Karpas-422 (cell line): ENCODE results near the gene TUBA8. TPM values are rescaled to one million over a fixed set of nuclear protein-coding genes. Genes with fewer than 3 reads are reported as not detected.
"Not testable (repeated sequence)": the region's sequence is repeated elsewhere in the genome, so short reads cannot be mapped to it uniquely, and the experiment has no call there.

Source experiments
- DNase-seq: peaks from one replicate; pipeline ENCODE4 v3.0.0-alpha.2; 2015
- H2AFZ ChIP-seq: fragments of 200-600 bp; sonication (generic); 2 replicates; pipeline ENCODE4 v1.6.1; 2014; ENCODE audit warnings: antibody characterized with exemption, low read length, mixed read lengths
- H3K27ac ChIP-seq: fragments of 200-600 bp; sonication (generic); 2 replicates; pipeline ENCODE4 v1.5.1; 2014; ENCODE audit warnings: mild to moderate bottlenecking, low read length, moderate library complexity
- H3K27me3 ChIP-seq: fragments of 200-600 bp; sonication (generic); 2 replicates; pipeline ENCODE4 v1.6.1; 2014; ENCODE audit warnings: low read length, mixed read lengths
- H3K36me3 ChIP-seq: fragments of 200-600 bp; sonication (generic); 2 replicates; pipeline ENCODE4 v1.6.1; 2014; ENCODE audit warnings: low read length, mixed read lengths; ENCODE audit not compliant: insufficient read depth
- H3K4me1 ChIP-seq: fragments of 200-600 bp; sonication (generic); 2 replicates; pipeline ENCODE4 v1.6.1; 2014; ENCODE audit warnings: mild to moderate bottlenecking, low read length, mixed read lengths
- H3K4me2 ChIP-seq: fragments of 200-600 bp; sonication (generic); 2 replicates; pipeline ENCODE4 v1.6.1; 2014; ENCODE audit warnings: low read length, low read depth, mild to moderate bottlenecking; ENCODE audit not compliant: poor library complexity, severe bottlenecking
- H3K4me3 ChIP-seq: fragments of 200-600 bp; sonication (generic); 2 replicates; pipeline ENCODE4 v1.5.1; 2014; ENCODE audit warnings: mild to moderate bottlenecking, antibody characterized with exemption, low read length, mixed read lengths
- H3K79me2 ChIP-seq: fragments of 200-600 bp; sonication (generic); 2 replicates; pipeline ENCODE4 v1.6.1; 2014; ENCODE audit warnings: mild to moderate bottlenecking, low read length, mixed read lengths
- H3K9ac ChIP-seq: fragments of 200-600 bp; sonication (generic); 2 replicates; pipeline ENCODE4 v1.6.0; 2014; ENCODE audit warnings: low read length
- H3K9me2 ChIP-seq: fragments of 200-600 bp; sonication (generic), shearing (Covaris generic); replicated peaks from 2 replicates; pipeline ENCODE4 v1.6.0; 2014; ENCODE audit warnings: mild to moderate bottlenecking, low read length, moderate library complexity; ENCODE audit not compliant: insufficient read depth
- H3K9me3 ChIP-seq: fragments of 300-700, 200-600 bp; sonication (generic); 2 replicates; pipeline ENCODE4 v1.6.1; 2014; ENCODE audit warnings: low read length, mixed read lengths
- H4K20me1 ChIP-seq: fragments of 200-600 bp; sonication (generic); 2 replicates; pipeline ENCODE4 v1.6.1; 2014; ENCODE audit warnings: mild to moderate bottlenecking, antibody characterized with exemption, low read length, low read depth; ENCODE audit not compliant: insufficient read depth
- total RNA-seq: library from RNA; depleted of rRNA; stranded (reverse); fragments of >200 nt; shearing (Covaris generic); gene quantifications from 2 replicates; pipeline ENCODE4 v1.2.3, GENCODE V29; 2014; ENCODE audit warnings: low replicate concordance

The TUBA8 gene
- total RNA-seq, 1 experiment from 2014 or later: 1.5 TPM

DNA sequence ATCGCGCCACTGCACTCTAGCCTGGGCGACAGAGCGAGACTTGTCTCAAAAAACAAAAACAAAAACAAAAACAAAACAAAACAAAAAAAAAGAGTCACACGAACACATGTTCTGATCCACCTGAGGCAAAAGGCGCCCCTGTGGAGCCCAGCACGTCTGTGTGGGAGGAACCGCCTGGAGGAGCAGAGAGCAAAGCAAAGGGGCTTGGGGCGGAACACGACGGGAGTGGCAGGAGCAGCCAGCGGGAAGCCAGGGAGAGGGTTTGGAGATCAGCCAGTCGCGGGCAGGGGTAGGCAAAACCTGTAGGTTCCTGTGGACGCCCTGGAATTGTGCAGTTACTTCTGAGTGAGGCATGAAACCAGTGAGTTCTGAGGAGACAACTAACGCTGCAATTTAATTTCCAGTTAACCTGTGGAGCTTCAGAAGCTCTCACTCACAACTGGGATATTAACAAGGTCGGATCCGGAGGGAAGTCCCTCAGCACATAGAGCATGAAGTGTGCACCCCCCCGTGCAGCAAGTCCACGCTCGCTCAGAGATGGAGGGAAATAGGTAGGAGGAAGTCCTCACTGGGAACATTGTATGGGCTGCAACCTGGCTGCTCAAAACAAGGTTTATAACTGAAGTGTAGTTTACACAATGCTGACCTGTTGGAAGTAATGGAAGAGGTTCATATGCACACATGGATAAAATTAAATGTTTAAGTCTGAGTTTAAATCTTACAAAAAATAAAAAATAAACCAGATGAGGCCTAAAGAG is 26.1 kb downstream of the TUBA8 start:
- H3K4me2 ChIP-seq: no peak overlapping the region
- no peaks in the 10 kb centered on the region for H3K9me2 ChIP-seq
- H3K79me2 ChIP-seq: no peaks in the 10 kb centered on the region
- no peaks in the 10 kb centered on the region; the same call in 1 of the 2 replicates for H3K9me3 ChIP-seq
- no peaks in the 10 kb centered on the region for H3K36me3 ChIP-seq
- DNase-seq: no peak
- no peaks in the 10 kb centered on the region for H4K20me1 ChIP-seq
- H3K27me3 ChIP-seq: no peaks in the 10 kb centered on the region
- no peak overlapping the region for H3K4me3 ChIP-seq
- no peak overlapping the region for H2AFZ ChIP-seq
- H3K4me1 ChIP-seq: peaks cover 15% of the 10 kb centered on the region
- H3K9ac ChIP-seq: no peak overlapping the region
- no peak overlapping the region for H3K27ac ChIP-seq

GRCh38 chr22:18141004-18141403 is 30.4 kb downstream of the TUBA8 start:
- not testable (repeated sequence) for H3K9me2 ChIP-seq, H3K4me1 ChIP-seq, H3K4me3 ChIP-seq, H3K36me3 ChIP-seq, H4K20me1 ChIP-seq, DNase-seq, H3K27ac ChIP-seq, H3K4me2 ChIP-seq, H2AFZ ChIP-seq, H3K9ac ChIP-seq, H3K27me3 ChIP-seq, H3K79me2 ChIP-seq, H3K9me3 ChIP-seq

DNA sequence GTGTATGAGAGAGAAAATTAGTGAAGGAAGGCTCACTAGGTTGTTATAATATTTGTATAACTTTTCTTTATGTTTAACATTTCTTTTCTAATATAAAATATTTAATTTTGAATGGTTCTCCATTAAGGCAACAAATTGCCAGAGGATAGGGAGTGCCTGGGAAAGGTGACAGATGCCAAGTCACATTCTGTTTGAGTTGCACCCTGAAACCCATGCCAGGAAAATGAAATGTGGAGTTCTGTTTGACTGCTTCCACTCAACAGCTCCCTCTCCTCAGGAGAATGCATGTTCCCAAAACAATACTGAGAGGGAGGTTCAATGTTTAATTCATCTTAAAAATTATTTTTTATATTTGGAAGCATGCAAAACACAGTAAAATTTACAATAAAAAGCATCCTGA is 33.5 kb downstream of the TUBA8 start:
- Histone ChIP-seq H3K4me2 (no peak overlapping the region), H2AFZ (no peak overlapping the region), H3K9me2 (no peaks in the 10 kb centered on the region), H3K27ac (no peak overlapping the region), H3K79me2 (no peaks in the 10 kb centered on the region), H3K9ac (no peak overlapping the region), H3K4me1 (no peaks in the 10 kb centered on the region), H3K27me3 (no peaks in the 10 kb centered on the region), H3K36me3 (no peaks in the 10 kb centered on the region), H3K9me3 (no peaks in the 10 kb centered on the region; the same call in 1 of the 2 replicates), H3K4me3 (no peak overlapping the region), H4K20me1 (no peaks in the 10 kb centered on the region)
- DNase-seq: no peak

GRCh38 chr22:18145676-18146388 is 35.2 kb downstream of the TUBA8 start:
- Histone ChIP-seq H3K4me2 (no peak overlapping the region), H2AFZ (no peak overlapping the region), H3K36me3 (no peaks in the 10 kb centered on the region)

DNA sequence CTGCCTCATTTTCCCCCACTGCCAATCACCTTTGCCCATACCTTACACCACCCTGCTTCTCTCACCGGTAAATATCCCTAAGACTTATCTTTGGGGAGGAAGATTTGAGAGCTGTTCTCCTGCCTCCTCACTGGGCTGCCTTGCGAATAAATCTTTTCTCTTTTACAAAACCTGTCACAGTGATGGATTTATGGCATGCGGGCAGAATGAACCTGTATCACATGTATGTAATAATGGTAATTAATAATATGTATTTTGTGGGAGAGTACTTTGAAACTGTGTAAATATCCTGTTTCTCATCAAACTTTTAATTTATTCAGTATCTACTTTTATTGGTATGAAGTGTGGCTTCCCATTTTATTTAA is 35.8 kb downstream of the TUBA8 start:
- H3K36me3 ChIP-seq: no peaks in the 10 kb centered on the region
- no peak overlapping the region for H3K9ac ChIP-seq
- no peak overlapping the region for H3K4me3 ChIP-seq
- no peak overlapping the region for H3K27ac ChIP-seq
- peaks cover 8% of the 10 kb centered on the region for H3K4me1 ChIP-seq
- DNase-seq: no peak
- no peaks in the 10 kb centered on the region for H3K9me3 ChIP-seq
- no peaks in the 10 kb centered on the region for H3K9me2 ChIP-seq
- H3K4me2 ChIP-seq: no peak overlapping the region
- H3K79me2 ChIP-seq: no peaks in the 10 kb centered on the region
- no peak overlapping the region for H2AFZ ChIP-seq
- no peaks in the 10 kb centered on the region for H3K27me3 ChIP-seq
- H4K20me1 ChIP-seq: no peaks in the 10 kb centered on the region

More at GRCh38 chr22:18145676-18146388, 35.2 kb downstream of the TUBA8 start:
- H3K4me3 ChIP-seq: no peak overlapping the region
- H3K9ac ChIP-seq: no peak overlapping the region
- no peaks in the 10 kb centered on the region for H3K9me3 ChIP-seq
- H3K9me2 ChIP-seq: no peaks in the 10 kb centered on the region
- H3K4me1 ChIP-seq: peaks cover 8% of the 10 kb centered on the region
- no peak for DNase-seq
- no peak overlapping the region for H3K27ac ChIP-seq
- H4K20me1 ChIP-seq: no peaks in the 10 kb centered on the region
- no peaks in the 10 kb centered on the region for H3K27me3 ChIP-seq
- H3K79me2 ChIP-seq: no peaks in the 10 kb centered on the region

DNA sequence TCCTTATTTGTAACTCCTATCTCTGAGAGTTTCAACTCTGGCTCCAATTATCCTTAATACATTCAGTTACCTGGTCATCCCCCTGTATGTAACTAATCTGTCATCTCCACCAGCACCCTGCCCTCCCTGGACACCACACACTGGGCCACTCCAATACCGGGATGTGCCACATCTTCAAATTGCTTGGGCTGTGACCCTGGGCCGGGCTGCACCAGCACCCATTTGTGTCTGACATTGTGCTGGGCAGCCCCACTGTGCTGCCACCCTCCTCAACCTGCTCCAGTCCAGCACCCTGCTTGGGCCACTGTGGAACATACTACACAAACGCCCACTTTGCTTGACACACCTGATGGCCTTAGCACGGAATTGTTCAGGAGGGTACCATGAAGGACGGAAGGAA is 37.2 kb downstream of the TUBA8 start:
- Histone ChIP-seq H3K9me2 (no peaks in the 10 kb centered on the region), H3K79me2 (no peaks in the 10 kb centered on the region), H4K20me1 (no peaks in the 10 kb centered on the region), H3K36me3 (no peaks in the 10 kb centered on the region), H2AFZ (no peak overlapping the region), H3K9ac (no peak overlapping the region), H3K27me3 (no peaks in the 10 kb centered on the region), H3K27ac (no peak overlapping the region), H3K9me3 (no peaks in the 10 kb centered on the region), H3K4me3 (no peak overlapping the region), H3K4me1 (peaks cover 8% of the 10 kb centered on the region), H3K4me2 (no peak overlapping the region)
- no peak for DNase-seq

DNA sequence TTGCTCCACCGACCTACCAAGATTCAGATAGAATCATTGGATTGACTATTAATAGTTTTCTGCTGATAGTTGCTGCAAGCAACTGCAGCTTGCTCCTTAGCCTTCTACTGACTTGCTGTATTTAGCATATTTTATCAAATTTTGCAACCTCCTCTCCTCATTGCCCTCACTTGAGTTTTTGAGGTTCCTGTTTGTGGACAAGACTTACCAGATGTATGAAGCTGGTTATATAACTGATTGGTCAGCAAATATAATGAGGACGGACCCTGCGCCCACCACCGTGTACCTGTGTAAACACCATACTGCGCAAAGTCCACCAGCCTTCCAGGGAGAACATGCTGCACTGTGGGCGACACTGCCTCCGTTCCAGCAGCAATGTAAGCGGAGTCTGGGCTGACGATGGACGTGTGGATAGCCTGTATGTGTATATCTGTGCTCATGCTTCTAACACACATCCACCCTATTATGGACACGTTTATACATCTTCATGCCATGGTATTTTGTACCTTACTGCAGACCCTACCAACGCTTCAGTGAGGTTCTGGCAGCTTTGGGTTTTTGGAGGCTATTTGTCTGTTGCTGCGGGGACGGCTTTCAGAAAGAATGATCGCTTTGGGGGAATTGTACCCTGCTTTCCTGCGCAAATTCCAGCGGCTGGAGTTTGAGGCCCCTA is 37.8 kb downstream of the TUBA8 start:
- no peak overlapping the region for H3K4me2 ChIP-seq

GRCh38 chr22:18152519-18152918 is 41.9 kb downstream of the TUBA8 start:
- H3K9me2 ChIP-seq: no peaks in the 10 kb centered on the region
- no peaks in the 10 kb centered on the region for H3K27me3 ChIP-seq
- no peak overlapping the region for H2AFZ ChIP-seq
- H3K9me3 ChIP-seq: no peaks in the 10 kb centered on the region
- H3K36me3 ChIP-seq: no peaks in the 10 kb centered on the region
- no peak overlapping the region for H3K4me3 ChIP-seq
- H3K9ac ChIP-seq: no peak overlapping the region
- no peaks in the 10 kb centered on the region for H3K79me2 ChIP-seq
- H4K20me1 ChIP-seq: no peaks in the 10 kb centered on the region
- H3K4me1 ChIP-seq: peaks cover 8% of the 10 kb centered on the region
- H3K27ac ChIP-seq: no peak overlapping the region
- no peak for DNase-seq
- no peak overlapping the region for H3K4me2 ChIP-seq

More for the DNA sequence above, 37.8 kb downstream of the TUBA8 start:
- H3K4me1 ChIP-seq: peaks cover 8% of the 10 kb centered on the region
- no peak overlapping the region for H3K9ac ChIP-seq
- H3K9me3 ChIP-seq: no peaks in the 10 kb centered on the region
- H3K36me3 ChIP-seq: no peaks in the 10 kb centered on the region
- no peaks in the 10 kb centered on the region for H4K20me1 ChIP-seq
- H3K79me2 ChIP-seq: no peaks in the 10 kb centered on the region
- no peak overlapping the region for H3K27ac ChIP-seq
- H3K9me2 ChIP-seq: no peaks in the 10 kb centered on the region
- H2AFZ ChIP-seq: no peak overlapping the region
- DNase-seq: no peak
- no peak overlapping the region for H3K4me3 ChIP-seq
- H3K27me3 ChIP-seq: no peaks in the 10 kb centered on the region
